Activated CD8-positive, alpha-beta memory T cell treated with anti-CD3 and anti-CD28 coated beads for 1 hour (primary cell): Measurements from ENCODE around the gene CCDC85C.

Source experiments
- DNase-seq, 2 donors: peaks; one replicate each; pipeline ENCODE4 v3.0.0-alpha.2; 2020; ENCODE audit warnings: low read depth in 1 of 2; ENCODE audit errors: extremely low read depth in 1 of 2

Gene CCDC85C

GRCh38 chr14:99590746-99591555 lies 13.1 kb downstream of the CCDC85C start:
- no peak for DNase-seq

- DNase-seq, result no peak
Measured at GRCh38 chr14:99589651-99590530, 14.1 kb downstream of the CCDC85C start.

GRCh38 chr14:99589031-99589441 lies 15.0 kb downstream of the CCDC85C start:
- DNase-seq, result no peak

GRCh38 chr14:99587460-99588278 lies 16.3 kb downstream of the CCDC85C start:
- DNase-seq, result no peak

- DNase-seq, result no peak
Measured at GRCh38 chr14:99586761-99587459, 17.1 kb downstream of the CCDC85C start.

- no peak for DNase-seq
Measured at GRCh38 chr14:99586054-99586760, 17.8 kb downstream of the CCDC85C start.

GRCh38 chr14:99584823-99585222 lies 19.2 kb downstream of the CCDC85C start:
- no peak for DNase-seq

- no peak for DNase-seq
Measured at GRCh38 chr14:99581938-99582337, 22.1 kb downstream of the CCDC85C start.

- no peak for DNase-seq
Measured at GRCh38 chr14:99581374-99581773, 22.6 kb downstream of the CCDC85C start.

- DNase-seq, result no peak
Measured at GRCh38 chr14:99579903-99580571, 24.0 kb downstream of the CCDC85C start.

GRCh38 chr14:99579120-99579836 lies 24.7 kb downstream of the CCDC85C start:
- no peak for DNase-seq

- DNase-seq, result no peak
Measured at GRCh38 chr14:99578541-99579101, 25.4 kb downstream of the CCDC85C start.

GRCh38 chr14:99576761-99577705 lies 27.0 kb downstream of the CCDC85C start:
- no peak for DNase-seq

GRCh38 chr14:99576304-99576703 lies 27.7 kb downstream of the CCDC85C start:
- DNase-seq, result no peak

GRCh38 chr14:99575043-99576023 lies 28.7 kb downstream of the CCDC85C start:
- no peak for DNase-seq
